Spinal cord (tissue), 10 donors: ENCODE measurements around the gene HDAC3. TPM values are rescaled to one million over a fixed set of nuclear protein-coding genes. Genes with fewer than 3 reads are reported as not detected.

ENCODE experiments used
- DNase-seq, 6 donors: peaks; one replicate each; pipeline versions ENCODE4 v3.0.0 to v3.0.0-alpha.2; 2013 to 2015; ENCODE audit warnings: low spot score in 6 of 6, low read depth in 4 of 6
- H3K27ac ChIP-seq: one replicate; pipeline ENCODE4 v1.5.1; 2013; ENCODE audit warnings: low read depth, low read length, control low read depth
- H3K27me3 ChIP-seq: one replicate; pipeline ENCODE4 v1.6.1; 2013; ENCODE audit warnings: low read length; ENCODE audit not compliant: control insufficient read depth, insufficient read depth
- H3K36me3 ChIP-seq: one replicate; pipeline ENCODE4 v1.6.1; 2013; ENCODE audit warnings: low read length; ENCODE audit not compliant: control insufficient read depth, insufficient read depth
- H3K4me1 ChIP-seq: one replicate; pipeline ENCODE4 v1.6.1; 2013; ENCODE audit warnings: low read length; ENCODE audit not compliant: control insufficient read depth, insufficient read depth
- H3K4me3 ChIP-seq: one replicate; pipeline ENCODE4 v1.5.1; 2013; ENCODE audit warnings: low read depth, low read length, control low read depth
- H3K9me3 ChIP-seq: one replicate; pipeline ENCODE4 v1.6.1; 2013; ENCODE audit warnings: low read length; ENCODE audit not compliant: control insufficient read depth, insufficient read depth
- WGBS: methylation state at CpG from one replicate; pipeline ENCODE4 v1.1.5; 2013; ENCODE audit warnings: missing lambda C conversion rate; ENCODE audit not compliant: insufficient coverage; 5-methylcytosine and 5-hydroxymethylcytosine counted together
- long read RNA-seq, 4 donors: transcript quantifications; one replicate each; lab custom pipeline, GENCODE V29; 2026
- polyA plus RNA-seq, 2 donors: library from polyadenylated mRNA; unstranded; fragments of 120-200 nt; gene quantifications; one replicate each; pipeline ENCODE4 v1.2.1, GENCODE V29; 2013; ENCODE audit not compliant: insufficient read length in 2 of 2
- total RNA-seq, 2 donors: library from RNA; depleted of rRNA in 1 of 2; stranded (reverse); fragments of 120-200 nt in 1 of 2; fragments of >200 nt in 1 of 2; gene quantifications; one replicate each; pipeline versions ENCODE4 v1.2.3 to v1.2.4, GENCODE V29; 2013 to 2014
- donor health status: healthy.

Gene HDAC3
- total RNA-seq (10 to 100 TPM; 56.9 to 70.6 TPM), polyA plus RNA-seq (100 to 1,000 TPM in 1 of 2 donors, 10 to 100 TPM in 1; 89.7 to 110 TPM)
- long read RNA-seq, donor 1, transcript HDAC3-201 (15 exons, 1,959 nt), result major isoform, 14 of 19 reads
- long read RNA-seq, donor 1, partial matches to known transcripts, result 0 of 19 reads
- long read RNA-seq, donor 1, other reads (novel, unspliced or antisense), result 0 of 19 reads
- long read RNA-seq, donor 2, transcript HDAC3-201 (15 exons, 1,959 nt), result major isoform, 11 of 11 reads
- long read RNA-seq, donor 2, partial matches to known transcripts, result 0 of 11 reads
- long read RNA-seq, donor 2, other reads (novel, unspliced or antisense), result 0 of 11 reads
- long read RNA-seq, donor 3, transcript HDAC3-201 (15 exons, 1,959 nt), result major isoform, 7 of 9 reads
- long read RNA-seq, donor 3, partial matches to known transcripts, result 0 of 9 reads
- long read RNA-seq, donor 3, other reads (novel, unspliced or antisense), result 0 of 9 reads
- long read RNA-seq, donor 4, transcript HDAC3-213 (2 exons, 830 nt), result minor isoform, 5 of 35 reads
- long read RNA-seq, donor 4, transcript HDAC3-201 (15 exons, 1,959 nt), result major isoform, 17 of 35 reads
- long read RNA-seq, donor 4, partial matches to known transcripts, result 12 of 35 reads
- long read RNA-seq, donor 4, other reads (novel, unspliced or antisense), result 0 of 35 reads

- DNase-seq, result peak; percentile 78 to 97 (median 86)
- Histone ChIP-seq H3K9me3 (no peaks in the 10 kb centered on the region), H3K36me3 (peaks cover 32% of the 10 kb centered on the region), H3K4me1 (peaks cover 40% of the 10 kb centered on the region), H3K27ac (peak within 1 kb of the TSS; percentile 54), H3K27me3 (peaks cover 16% of the 10 kb centered on the region), H3K4me3 (peak within 1 kb of the TSS; percentile 87)
- WGBS, result under 1% methylated on average over 45 of the region's 55 CpGs
Measured at GRCh38 chr5:141636413-141637122, at the start of gene HDAC3, which contains the start of gene RELL2. HDAC3 (minus strand) TSS chr5:141636849; CDS start chr5:141636790, 59 bp downstream. RELL2 (plus strand) TSS chr5:141636997; CDS start chr5:141638226, 1,229 bp downstream.

DNA sequence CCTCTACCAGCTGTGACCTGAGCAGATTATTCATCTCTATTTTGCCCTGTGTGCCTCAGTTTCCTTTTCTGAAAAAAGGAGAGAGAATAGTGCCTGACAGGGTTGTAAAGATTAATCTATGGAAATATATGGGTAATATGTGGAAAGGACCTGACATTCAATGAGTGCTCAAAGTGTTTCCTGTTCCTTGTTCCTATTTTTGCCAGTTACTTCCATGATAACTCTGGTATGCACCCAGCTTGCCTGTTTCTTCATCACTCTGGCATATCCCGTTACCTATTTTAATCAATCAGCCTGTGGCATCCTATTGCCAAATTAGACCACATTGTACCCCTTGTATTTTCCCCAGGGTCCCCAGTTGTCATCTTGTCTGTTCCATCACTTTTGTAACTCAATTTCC lies 48.9 kb upstream of the HDAC3 start:
- WGBS, result 100% methylated on average over 1 of the region's 1 CpG
- Histone ChIP-seq H3K27ac (no peak overlapping the region), H3K36me3 (no peaks in the 10 kb centered on the region), H3K4me3 (no peak overlapping the region), H3K9me3 (no peaks in the 10 kb centered on the region), H3K27me3 (peaks cover 2% of the 10 kb centered on the region), H3K4me1 (peaks cover 27% of the 10 kb centered on the region)
- no peak for DNase-seq

GRCh38 chr5:141683596-141684141 lies 47.0 kb upstream of the HDAC3 start:
- Histone ChIP-seq H3K36me3 (peaks cover 6% of the 10 kb centered on the region), H3K4me1 (peaks cover 28% of the 10 kb centered on the region), H3K27me3 (no peaks in the 10 kb centered on the region), H3K4me3 (no peak overlapping the region), H3K27ac (no peak overlapping the region), H3K9me3 (no peaks in the 10 kb centered on the region)
- DNase-seq, result no peak

GRCh38 chr5:141681695-141682641 lies 45.3 kb upstream of the HDAC3 start, which contains the start of gene ARAP3:
ARAP3 (minus strand) TSS chr5:141682230; CDS start chr5:141680486, 1,744 bp downstream.
- peak within 1 kb of the TSS; percentile 28 for H3K4me3 ChIP-seq
- peak within 1 kb of the TSS; percentile 29 for H3K27ac ChIP-seq
- WGBS, result 9% methylated on average over 70 of the region's 77 CpGs
- peaks cover 6% of the 10 kb centered on the region for H3K36me3 ChIP-seq
- no peaks in the 10 kb centered on the region for H3K9me3 ChIP-seq
- H3K27me3 ChIP-seq, result no peaks in the 10 kb centered on the region
- peaks cover 28% of the 10 kb centered on the region for H3K4me1 ChIP-seq
- DNase-seq, result peak in 1 of 6 donors; percentile 76

GRCh38 chr5:141681295-141681694 lies 44.6 kb upstream of the HDAC3 start:
- Histone ChIP-seq H3K9me3 (no peaks in the 10 kb centered on the region), H3K27me3 (no peaks in the 10 kb centered on the region), H3K4me3 (peak overlapping the region; percentile 1), H3K4me1 (peaks cover 28% of the 10 kb centered on the region), H3K27ac (peak overlapping the region; percentile 29), H3K36me3 (peaks cover 6% of the 10 kb centered on the region)
- DNase-seq, result no peak
- 73% methylated on average over 2 of the region's 2 CpGs for WGBS

- H3K9me3 ChIP-seq, result no peaks in the 10 kb centered on the region
- no peak overlapping the region for H3K4me3 ChIP-seq
- H3K4me1 ChIP-seq, result peaks cover 28% of the 10 kb centered on the region
- no peaks in the 10 kb centered on the region for H3K27me3 ChIP-seq
- 17% methylated on average over 1 of the region's 6 CpGs for WGBS
- DNase-seq, result peak in 2 of 6 donors; percentile 27 to 49
- H3K36me3 ChIP-seq, result peaks cover 6% of the 10 kb centered on the region
- H3K27ac ChIP-seq, result no peak overlapping the region
Measured at GRCh38 chr5:141680751-141681201, 44.1 kb upstream of the HDAC3 start.

- DNase-seq, result no peak
- Histone ChIP-seq H3K4me3 (no peak overlapping the region), H3K27ac (no peak overlapping the region), H3K9me3 (no peaks in the 10 kb centered on the region), H3K27me3 (no peaks in the 10 kb centered on the region), H3K4me1 (peaks cover 28% of the 10 kb centered on the region), H3K36me3 (peaks cover 6% of the 10 kb centered on the region)
- 92% methylated on average over 16 of the region's 16 CpGs for WGBS
Measured at GRCh38 chr5:141680178-141680577, 43.5 kb upstream of the HDAC3 start.

DNA sequence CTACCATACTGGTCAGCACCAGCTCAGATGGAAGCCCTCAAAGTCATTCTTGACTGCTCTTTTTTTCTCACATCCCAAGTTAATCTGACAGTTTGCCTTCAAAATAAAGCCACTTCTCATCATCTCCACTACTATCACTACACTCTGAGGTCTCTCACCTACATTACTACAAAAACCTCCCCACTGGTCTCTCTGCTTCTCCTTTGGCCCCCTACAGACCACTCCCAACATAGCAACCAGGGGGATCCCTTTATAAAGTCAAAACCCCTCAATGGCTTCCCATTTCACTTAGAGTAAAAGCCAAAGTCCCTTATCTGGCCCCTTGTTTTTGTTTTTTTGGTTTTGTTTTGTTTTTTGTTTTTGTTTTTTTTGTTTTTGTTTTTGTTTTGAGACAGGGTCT lies 40.8 kb upstream of the HDAC3 start:
- Histone ChIP-seq H3K27ac (no peak overlapping the region), H3K36me3 (peaks cover 7% of the 10 kb centered on the region), H3K4me1 (peaks cover 31% of the 10 kb centered on the region), H3K4me3 (no peak overlapping the region), H3K27me3 (no peaks in the 10 kb centered on the region), H3K9me3 (no peaks in the 10 kb centered on the region)
- DNase-seq, result no peak
